Stimulated activated CD4-positive, alpha-beta T cell treated with anti-CD3 and anti-CD28 coated beads, Interleukin-12 subunit alpha, Interleukin-12 subunit beta, amount 100 ng/mL, for 4 hours (primary cell): ENCODE results near the gene MILR1.
"Not testable (repeated sequence)": the region's sequence is repeated elsewhere in the genome, so short reads cannot be mapped to it uniquely, and the experiment has no call there.

ENCODE experiments used
- DNase-seq: peaks from one replicate; pipeline ENCODE4 v3.0.0-alpha.2; 2020

The MILR1 gene

GRCh38 chr17:64472564-64472963 lies 23.6 kb downstream of the MILR1 start:
- no peak for DNase-seq

- DNase-seq, result no peak
Measured at GRCh38 chr17:64477849-64478248, 28.9 kb downstream of the MILR1 start.

DNA sequence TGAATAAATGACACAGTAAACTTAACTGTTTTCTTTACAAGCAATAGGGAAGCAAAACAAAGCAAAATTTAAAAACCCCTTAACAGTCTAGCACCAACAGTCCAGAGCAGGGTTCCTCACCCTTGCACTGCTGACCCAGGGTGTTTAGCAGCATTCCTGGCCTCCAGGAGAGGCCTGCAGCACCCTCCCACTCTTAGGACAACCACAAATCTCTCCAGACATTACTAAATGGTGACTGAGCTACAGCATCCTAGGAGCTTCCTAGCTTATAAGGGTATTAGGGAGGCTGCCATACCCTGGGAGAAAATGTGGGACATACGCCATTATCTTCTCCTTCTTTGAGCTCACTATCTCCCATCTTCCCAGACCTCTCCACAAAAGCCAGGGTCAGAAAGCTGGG lies 32.0 kb downstream of the MILR1 start:
- no peak for DNase-seq

DNA sequence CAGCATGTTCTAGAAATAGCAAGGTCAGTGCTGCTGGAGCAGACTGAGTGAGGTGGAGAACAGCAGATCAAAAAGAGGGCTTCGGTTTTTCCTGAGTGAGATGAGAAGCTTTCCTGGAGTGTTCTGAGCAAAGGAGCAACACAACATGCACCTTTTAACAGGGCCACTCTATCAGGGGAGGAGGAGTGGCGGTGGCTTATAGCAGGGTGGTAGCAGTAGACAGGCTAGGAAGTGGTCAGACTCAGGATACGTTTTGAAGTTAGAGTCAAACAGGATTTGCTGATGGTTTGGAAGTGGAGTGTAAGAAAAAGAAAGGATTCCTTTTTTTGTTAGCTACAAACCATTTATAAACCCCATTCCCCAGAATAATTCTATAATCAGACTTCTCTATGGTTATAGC lies 35.5 kb downstream of the MILR1 start:
- no peak for DNase-seq

DNA sequence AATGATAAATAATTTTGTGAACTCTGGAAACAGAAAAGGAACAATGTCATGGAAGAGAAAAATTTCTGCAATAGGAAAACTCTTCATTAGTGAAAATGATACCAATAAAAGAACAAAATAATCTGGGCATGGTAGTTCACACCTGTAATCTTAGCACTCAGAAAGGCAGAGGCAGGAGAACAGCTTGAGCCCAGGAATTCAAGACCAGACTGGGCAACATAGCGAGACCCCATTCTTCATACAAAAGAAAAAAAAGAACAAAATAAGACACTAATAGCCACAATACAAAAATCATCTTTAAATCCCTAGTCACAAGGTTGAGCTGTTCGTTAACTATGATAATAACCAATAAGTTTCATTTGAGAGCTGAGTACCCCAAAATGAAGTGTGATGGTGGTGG lies 39.4 kb downstream of the MILR1 start:
- DNase-seq, result no peak

DNA sequence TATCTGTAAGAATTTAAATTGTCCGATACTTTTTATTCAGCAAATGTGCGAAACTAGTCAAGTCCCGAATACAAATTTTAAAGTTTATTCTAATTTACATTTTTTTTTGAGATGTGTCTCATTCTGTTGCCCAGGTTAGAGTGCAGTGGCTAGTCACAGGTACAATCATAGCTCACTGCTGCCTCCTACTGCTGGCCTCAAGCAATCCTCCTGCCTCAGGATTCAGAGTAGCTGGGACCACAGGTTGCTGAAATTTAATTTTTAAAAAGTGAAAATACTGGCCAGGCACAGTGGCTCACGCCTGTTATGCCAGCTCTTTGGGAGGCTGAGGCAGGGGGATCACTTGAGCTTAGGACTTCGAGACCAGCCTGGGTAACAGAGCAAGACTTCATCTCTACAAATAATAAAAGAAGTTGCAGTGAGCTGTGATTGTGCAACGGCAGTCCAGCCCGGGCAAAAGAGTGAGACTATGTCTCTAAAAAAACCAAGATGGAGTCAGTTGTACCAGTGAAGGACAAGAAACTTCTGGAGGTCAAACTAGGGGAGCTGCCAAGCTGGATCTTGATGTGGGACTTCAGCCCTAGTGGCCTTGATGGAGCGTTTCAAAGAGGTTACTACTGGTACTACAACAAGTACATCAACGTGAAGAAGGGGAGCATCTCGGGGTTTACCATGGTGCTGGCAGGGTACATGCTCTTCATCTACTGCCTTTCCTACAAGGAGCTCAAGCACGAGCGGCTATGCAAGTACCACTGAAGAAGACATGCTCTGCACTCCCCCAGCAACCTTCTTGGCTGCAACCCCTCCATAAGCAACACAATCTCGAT lies 42.3 kb downstream of the MILR1 start:
- DNase-seq, result peak; percentile 30

DNA sequence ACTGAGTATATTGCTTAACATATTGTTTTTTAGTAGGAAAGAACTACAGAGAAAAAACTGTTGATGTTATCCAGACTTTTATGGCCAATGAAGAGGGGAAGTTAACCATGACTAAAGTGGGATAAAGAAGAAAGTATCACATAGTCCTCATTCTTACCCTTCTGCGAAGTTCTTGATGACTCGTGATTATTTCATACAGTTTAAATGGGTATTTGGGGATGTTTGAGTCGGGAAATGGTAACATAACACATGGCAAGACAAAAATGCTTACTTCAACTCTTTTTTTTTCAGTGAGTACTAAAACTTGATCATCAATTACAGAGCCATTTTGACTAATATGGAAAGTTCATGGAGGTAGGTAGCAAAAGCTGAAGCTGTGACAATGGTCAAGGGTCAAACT lies 43.1 kb downstream of the MILR1 start:
- DNase-seq, result no peak

GRCh38 chr17:64492481-64493109 lies 43.7 kb downstream of the MILR1 start:
- DNase-seq, result no peak

GRCh38 chr17:64494121-64494520 lies 45.2 kb downstream of the MILR1 start:
- DNase-seq, result no peak

DNA sequence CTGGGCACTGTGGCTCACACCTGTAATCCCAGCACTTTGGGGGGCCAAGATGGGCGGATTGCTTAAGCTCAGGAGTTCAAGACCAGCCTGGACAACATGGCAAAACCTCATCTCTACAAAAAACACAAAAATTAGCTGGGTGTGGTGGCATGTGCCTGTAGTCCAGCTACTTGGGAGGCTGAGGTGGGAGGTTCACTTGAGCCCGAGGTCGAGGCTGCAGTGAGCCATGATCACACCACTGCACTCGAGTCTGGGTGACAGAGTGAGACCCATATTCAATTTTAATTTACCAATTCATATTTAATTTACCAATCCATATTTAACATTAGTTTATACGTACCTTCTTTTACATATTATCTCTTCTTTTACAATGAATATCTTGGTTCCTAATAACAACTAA lies 46.4 kb downstream of the MILR1 start:
- DNase-seq, result not testable (repeated sequence)

GRCh38 chr17:64496348-64496785 lies 47.5 kb downstream of the MILR1 start:
- DNase-seq, result no peak

GRCh38 chr17:64496786-64497564 lies 48.1 kb downstream of the MILR1 start, which contains the start of gene POLG2:
Gene POLG2 (minus strand): TSS chr17:64497054. CDS start chr17:64496968, 86 bp downstream.
- DNase-seq, result peak; percentile 94

DNA sequence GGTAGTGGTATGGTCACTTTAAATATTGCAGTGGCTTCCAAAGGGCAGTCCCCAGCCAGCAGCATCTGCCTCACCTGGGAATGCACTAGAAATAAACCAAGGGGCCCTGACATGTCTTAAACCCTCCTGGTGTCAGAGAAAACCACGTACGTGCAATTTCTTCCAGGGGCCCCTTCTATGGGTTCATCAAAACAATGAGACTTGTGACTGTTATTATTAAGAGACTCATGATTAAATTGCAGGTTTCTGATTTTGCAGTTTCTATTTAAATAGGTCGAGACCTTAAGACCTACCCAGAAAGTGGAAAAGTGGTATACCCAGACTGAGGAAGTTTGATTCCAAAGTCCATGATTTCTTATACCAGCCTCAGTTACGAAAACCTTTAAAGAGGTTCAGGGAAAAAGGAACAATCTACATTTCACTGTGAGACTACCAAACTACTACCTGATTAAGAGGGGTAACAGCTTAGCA lies 48.7 kb downstream of the MILR1 start:
- no peak for DNase-seq

DNA sequence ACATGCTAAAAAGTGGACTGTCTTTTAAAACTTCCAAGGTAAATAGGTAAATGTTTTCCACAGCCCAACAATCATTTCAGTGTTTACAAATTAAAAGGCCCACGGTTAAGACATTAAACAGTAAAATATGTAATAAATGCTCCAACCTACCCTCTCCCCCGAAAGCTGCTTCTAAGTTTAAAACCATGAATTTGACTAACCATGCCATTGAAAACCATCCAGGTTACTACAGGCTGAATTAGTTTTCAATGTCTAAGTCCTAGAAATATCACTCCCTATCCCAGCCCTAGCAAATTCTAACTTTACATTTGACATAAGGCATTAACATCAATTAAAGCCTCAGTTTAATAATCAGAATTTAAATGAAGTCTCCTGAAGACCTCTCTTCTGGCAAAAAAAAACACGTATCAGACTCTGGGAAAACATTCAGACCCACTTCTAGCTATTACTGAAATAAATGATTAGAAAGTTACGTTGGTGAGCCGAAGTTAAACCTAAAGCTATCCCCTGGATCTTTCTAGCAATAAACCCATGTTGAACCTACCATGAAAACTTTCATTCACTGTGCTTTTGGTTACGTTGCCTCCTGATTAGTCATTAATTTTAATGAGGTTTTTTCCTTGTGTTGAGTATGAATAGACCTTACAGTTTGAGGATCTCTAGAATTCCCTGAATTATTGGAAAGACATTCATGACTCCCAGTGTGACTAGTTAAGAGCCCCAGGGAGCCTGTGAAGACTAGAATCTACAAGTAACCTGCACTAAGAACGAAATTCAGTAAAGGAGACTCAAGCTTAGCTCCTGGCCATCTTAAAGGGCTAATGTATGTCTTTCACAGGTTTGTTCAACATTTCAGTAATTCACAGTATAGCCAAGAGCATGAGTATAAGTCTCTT lies 49.6 kb downstream of the MILR1 start:
- DNase-seq, result no peak

- DNase-seq, result no peak
Measured at GRCh38 chr17:64499805-64500486, 51.0 kb downstream of the MILR1 start.

DNA sequence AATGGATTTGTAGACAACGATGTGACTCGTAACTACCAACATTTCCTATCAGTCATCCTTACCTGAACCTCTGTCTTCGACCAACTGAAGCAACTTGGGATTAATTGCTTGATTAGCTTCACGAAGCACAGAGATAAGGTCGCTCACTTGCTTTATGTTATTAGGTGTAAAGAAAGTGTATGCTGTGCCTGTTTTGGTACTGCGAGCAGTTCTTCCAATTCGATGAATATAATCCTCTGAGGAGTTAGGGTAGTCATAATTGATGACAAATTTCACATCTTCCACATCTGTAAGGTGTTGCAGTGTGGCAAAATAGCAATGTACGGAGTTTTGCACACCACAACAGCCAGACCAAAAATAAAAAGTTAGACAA lies 51.6 kb downstream of the MILR1 start:
- DNase-seq, result no peak

GRCh38 chr17:64500862-64501765 lies 52.2 kb downstream of the MILR1 start:
- no peak for DNase-seq

GRCh38 chr17:64502021-64502420 lies 53.1 kb downstream of the MILR1 start:
- DNase-seq, result no peak

GRCh38 chr17:64502809-64503208 lies 53.9 kb downstream of the MILR1 start:
- no peak for DNase-seq

GRCh38 chr17:64503341-64503740 lies 54.4 kb downstream of the MILR1 start:
- no peak for DNase-seq
